ENCODE results near the gene STYX.

DNA sequence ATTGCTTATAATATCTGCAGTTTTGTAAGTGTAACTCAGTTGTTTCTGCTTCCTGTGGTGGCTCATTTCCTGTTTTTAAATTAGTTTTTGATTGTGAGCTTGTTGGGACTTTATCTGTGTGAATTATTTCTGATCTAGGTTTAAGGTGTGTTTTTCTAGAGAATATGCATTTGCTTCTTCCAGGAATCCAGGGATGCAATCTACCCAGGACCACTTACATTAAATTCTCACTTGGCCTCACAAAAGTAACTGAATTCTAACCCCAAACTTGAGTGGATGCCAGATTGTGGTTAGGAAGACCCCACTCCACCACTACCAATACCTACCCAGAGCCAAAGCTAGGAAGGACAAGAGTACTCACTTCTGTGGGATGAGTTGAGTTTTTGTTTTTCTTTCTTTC lies 11.9 kb downstream of the STYX start:
- TF ChIP-seq EP300 (conservative IDR thresholded peaks at IDR 0.05; ENCODE audit: poor library complexity, severe bottlenecking) (no peak), EZH2 (IDR thresholded peaks at IDR 0.05; ENCODE audit: borderline replicate concordance, insufficient read depth, low read length, poor library complexity, severe bottlenecking) (no peak), POLR2AphosphoS5 (IDR thresholded peaks at IDR 0.05) (no peak)
- TF ChIP-seq, protein P1, sequence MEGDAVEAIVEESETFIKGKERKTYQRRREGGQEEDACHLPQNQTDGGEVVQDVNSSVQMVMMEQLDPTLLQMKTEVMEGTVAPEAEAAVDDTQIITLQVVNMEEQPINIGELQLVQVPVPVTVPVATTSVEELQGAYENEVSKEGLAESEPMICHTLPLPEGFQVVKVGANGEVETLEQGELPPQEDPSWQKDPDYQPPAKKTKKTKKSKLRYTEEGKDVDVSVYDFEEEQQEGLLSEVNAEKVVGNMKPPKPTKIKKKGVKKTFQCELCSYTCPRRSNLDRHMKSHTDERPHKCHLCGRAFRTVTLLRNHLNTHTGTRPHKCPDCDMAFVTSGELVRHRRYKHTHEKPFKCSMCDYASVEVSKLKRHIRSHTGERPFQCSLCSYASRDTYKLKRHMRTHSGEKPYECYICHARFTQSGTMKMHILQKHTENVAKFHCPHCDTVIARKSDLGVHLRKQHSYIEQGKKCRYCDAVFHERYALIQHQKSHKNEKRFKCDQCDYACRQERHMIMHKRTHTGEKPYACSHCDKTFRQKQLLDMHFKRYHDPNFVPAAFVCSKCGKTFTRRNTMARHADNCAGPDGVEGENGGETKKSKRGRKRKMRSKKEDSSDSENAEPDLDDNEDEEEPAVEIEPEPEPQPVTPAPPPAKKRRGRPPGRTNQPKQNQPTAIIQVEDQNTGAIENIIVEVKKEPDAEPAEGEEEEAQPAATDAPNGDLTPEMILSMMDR (IDR thresholded peaks at IDR 0.05; ENCODE audit: poor library complexity, severe bottlenecking), result no peak

Data from neural cell (in vitro differentiated cells).